ENCODE results near the gene SLC17A6.

SLC17A6 gene

DNA sequence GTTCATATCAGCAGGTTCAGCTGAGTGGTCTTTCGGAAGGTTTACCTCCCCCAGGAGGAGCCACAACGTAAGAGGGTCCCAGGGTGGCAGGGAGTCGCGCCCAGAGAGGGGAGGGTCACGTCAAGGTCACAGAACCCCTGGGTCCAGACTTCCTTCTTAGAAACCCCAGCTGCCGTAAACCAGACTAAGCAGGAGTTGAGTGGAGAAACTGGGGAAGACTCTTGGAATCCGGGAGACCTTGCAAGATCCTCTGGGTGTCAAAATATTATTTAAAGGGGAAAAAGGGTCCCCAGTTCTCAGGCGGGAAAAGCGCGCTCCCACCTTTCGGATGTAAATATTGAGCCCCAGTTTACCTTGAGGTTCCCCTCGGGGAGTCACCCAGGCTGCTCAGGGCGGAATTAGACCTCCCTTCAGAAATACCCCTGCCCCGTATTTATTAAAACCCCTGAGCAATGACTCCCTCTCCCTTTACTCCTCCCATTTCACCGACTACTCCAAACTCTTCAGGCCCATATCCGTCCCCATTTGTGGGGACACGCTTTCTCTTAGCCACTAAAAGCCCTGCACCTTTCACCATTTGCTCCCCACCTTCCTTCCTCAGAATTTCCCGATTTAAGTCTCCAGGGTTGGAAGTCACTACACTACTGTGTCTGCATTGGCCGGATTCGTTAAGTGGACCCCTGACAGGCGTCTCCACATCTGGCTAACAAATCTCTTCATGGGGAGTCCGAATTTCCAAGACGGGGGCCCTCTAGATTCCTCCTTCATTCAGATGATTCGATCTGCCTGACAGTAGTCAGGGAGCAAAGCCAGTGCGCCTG, 4.2 kb downstream of the SLC17A6 start:
- H3K27me3 ChIP-seq (ENCODE audit: control insufficient read depth in 1 of 2, insufficient read depth in 2 of 2, low read length in 2 of 2): peaks cover 58 to 75% of the 10 kb centered on the region in 2 donors

DNA sequence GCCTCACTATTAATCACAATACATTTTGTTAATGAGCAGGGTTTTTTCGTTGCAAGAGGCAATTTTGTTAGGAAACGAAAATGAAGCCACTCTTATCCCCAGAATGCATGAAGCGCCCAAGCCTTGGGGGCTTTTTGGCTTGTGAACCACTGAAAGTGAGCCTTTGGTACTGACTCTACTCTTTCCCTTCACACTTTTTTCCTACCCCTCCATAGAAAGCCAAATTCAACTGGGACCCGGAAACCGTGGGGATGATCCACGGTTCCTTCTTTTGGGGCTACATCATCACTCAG, 4.8 kb downstream of the SLC17A6 start:
- Histone ChIP-seq H3K9ac (ENCODE audit: low read depth in 1 of 2, low read length in 2 of 2) (no peak overlapping the region), H3K4me1 (ENCODE audit: control insufficient read depth in 1 of 2, insufficient read depth in 2 of 2, low read length in 2 of 2) (no peaks in the 10 kb centered on the region), H3K27me3 (ENCODE audit: control insufficient read depth in 1 of 2, insufficient read depth in 2 of 2, low read length in 2 of 2) (peaks cover 53 to 71% of the 10 kb centered on the region in 2 donors), H3K27ac (ENCODE audit: low read depth, low read length) (no peak overlapping the region), H3K36me3 (ENCODE audit: control insufficient read depth in 1 of 2, insufficient read depth in 2 of 2, low read length in 2 of 2) (no peaks in the 10 kb centered on the region), H3K4me3 (ENCODE audit: low read depth in 1 of 2, low read length in 2 of 2) (no peak overlapping the region), H3K9me3 (ENCODE audit: control insufficient read depth in 1 of 2, low read length in 2 of 2) (no peaks in the 10 kb centered on the region)

More for the DNA sequence above, 4.2 kb downstream of the SLC17A6 start:
- H3K27ac ChIP-seq (ENCODE audit: low read depth, low read length): no peak overlapping the region
- no peaks in the 10 kb centered on the region for H3K9me3 ChIP-seq (ENCODE audit: control insufficient read depth in 1 of 2, low read length in 2 of 2)
- no peak overlapping the region for H3K9ac ChIP-seq (ENCODE audit: low read depth in 1 of 2, low read length in 2 of 2)
- no peak overlapping the region for H3K4me3 ChIP-seq (ENCODE audit: low read depth in 1 of 2, low read length in 2 of 2)
- H3K36me3 ChIP-seq (ENCODE audit: control insufficient read depth in 1 of 2, insufficient read depth in 2 of 2, low read length in 2 of 2): no peaks in the 10 kb centered on the region
- H3K4me1 ChIP-seq (ENCODE audit: control insufficient read depth in 1 of 2, insufficient read depth in 2 of 2, low read length in 2 of 2): no peaks in the 10 kb centered on the region

DNA sequence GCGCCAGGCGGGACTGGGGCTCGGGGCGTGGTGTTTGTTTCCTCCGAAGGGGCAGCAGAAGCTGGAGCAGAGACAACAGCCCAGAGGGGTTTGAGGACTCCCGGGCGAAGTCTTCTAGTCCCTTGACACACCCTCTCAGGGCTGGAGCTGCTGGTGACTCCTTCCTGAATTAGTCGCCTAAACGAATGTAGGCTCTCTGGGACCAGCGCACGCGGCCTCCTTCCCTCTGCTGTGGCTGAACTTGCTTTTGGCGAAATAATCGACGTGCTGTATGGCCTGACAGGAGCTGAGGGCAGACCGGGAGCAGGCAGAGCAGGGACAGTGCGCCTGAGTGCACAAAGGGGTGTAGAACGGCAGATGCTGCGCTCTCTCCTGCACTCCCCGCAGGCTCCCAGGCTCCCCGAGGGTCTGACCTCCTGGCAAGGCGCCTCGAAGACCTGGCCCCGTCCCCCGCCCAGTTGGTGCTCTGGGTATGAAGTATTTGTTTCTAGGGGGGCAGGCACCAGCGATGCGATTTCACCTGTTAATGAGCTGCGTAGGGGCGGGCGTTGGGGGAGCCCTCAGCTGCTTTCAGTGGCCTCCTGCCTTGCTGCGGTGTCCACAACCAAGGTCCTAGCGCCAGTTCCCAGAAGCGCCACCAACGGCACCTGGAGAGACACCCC, 5.3 kb downstream of the SLC17A6 start:
- no peaks in the 10 kb centered on the region for H3K4me1 ChIP-seq (ENCODE audit: control insufficient read depth in 1 of 2, insufficient read depth in 2 of 2, low read length in 2 of 2)
- H3K4me3 ChIP-seq (ENCODE audit: low read depth in 1 of 2, low read length in 2 of 2): no peak overlapping the region
- no peaks in the 10 kb centered on the region for H3K9me3 ChIP-seq (ENCODE audit: control insufficient read depth in 1 of 2, low read length in 2 of 2)
- no peak overlapping the region for H3K9ac ChIP-seq (ENCODE audit: low read depth in 1 of 2, low read length in 2 of 2)
- H3K27ac ChIP-seq (ENCODE audit: low read depth, low read length): no peak overlapping the region
- peaks cover 47 to 66% of the 10 kb centered on the region in 2 donors for H3K27me3 ChIP-seq (ENCODE audit: control insufficient read depth in 1 of 2, insufficient read depth in 2 of 2, low read length in 2 of 2)
- H3K36me3 ChIP-seq (ENCODE audit: control insufficient read depth in 1 of 2, insufficient read depth in 2 of 2, low read length in 2 of 2): no peaks in the 10 kb centered on the region

DNA sequence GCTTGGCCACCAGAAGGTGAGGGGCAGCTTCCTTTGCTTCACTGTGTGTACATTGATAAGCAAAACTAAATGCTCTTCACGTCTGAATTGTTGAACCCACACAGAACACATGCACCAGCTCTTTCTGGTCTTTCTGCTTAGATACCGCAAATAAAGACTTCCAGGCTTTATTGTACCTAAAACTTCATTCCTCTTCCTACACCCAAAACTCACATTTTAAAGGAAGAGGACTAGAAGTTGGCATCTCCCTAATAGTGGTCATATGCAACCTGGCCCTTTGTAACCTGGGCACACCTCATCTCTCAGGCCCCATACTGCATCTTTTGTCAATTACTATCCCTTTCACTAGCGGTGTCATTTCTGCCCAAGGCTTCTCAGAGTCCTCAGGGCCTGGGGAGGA, 5.9 kb downstream of the SLC17A6 start:
- no peaks in the 10 kb centered on the region for H3K36me3 ChIP-seq (ENCODE audit: control insufficient read depth in 1 of 2, insufficient read depth in 2 of 2, low read length in 2 of 2)
- no peak overlapping the region for H3K4me3 ChIP-seq (ENCODE audit: low read depth in 1 of 2, low read length in 2 of 2)
- H3K4me1 ChIP-seq (ENCODE audit: control insufficient read depth in 1 of 2, insufficient read depth in 2 of 2, low read length in 2 of 2): no peaks in the 10 kb centered on the region
- no peak overlapping the region for H3K27ac ChIP-seq (ENCODE audit: low read depth, low read length)
- peaks cover 47 to 62% of the 10 kb centered on the region in 2 donors for H3K27me3 ChIP-seq (ENCODE audit: control insufficient read depth in 1 of 2, insufficient read depth in 2 of 2, low read length in 2 of 2)
- H3K9me3 ChIP-seq (ENCODE audit: control insufficient read depth in 1 of 2, low read length in 2 of 2): no peaks in the 10 kb centered on the region
- no peak overlapping the region for H3K9ac ChIP-seq (ENCODE audit: low read depth in 1 of 2, low read length in 2 of 2)

DNA sequence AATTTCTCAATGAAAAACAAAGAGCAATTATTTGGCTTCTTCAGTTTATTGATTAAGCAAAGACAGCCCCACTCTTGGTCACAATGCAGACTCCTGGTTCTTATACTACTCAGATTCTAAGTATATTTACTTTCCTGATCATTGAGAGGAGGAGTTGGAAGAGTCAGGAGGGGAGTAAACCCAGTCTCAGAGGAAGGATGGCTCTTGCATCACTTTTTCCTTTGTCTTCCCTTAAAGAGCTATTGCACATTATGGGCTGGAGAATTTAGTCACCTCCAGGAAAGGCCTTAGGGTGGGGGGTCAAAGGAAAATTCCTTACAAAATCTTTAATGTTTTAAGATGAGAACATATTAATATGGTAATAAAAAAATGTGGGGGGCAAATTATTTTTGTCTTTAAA, 8.1 kb downstream of the SLC17A6 start:
- Histone ChIP-seq H3K36me3 (ENCODE audit: control insufficient read depth in 1 of 2, insufficient read depth in 2 of 2, low read length in 2 of 2) (no peaks in the 10 kb centered on the region), H3K4me1 (ENCODE audit: control insufficient read depth in 1 of 2, insufficient read depth in 2 of 2, low read length in 2 of 2) (no peaks in the 10 kb centered on the region), H3K27me3 (ENCODE audit: control insufficient read depth in 1 of 2, insufficient read depth in 2 of 2, low read length in 2 of 2) (peaks cover 29 to 40% of the 10 kb centered on the region in 2 donors), H3K27ac (ENCODE audit: low read depth, low read length) (no peak overlapping the region), H3K4me3 (ENCODE audit: low read depth in 1 of 2, low read length in 2 of 2) (no peak overlapping the region), H3K9me3 (ENCODE audit: control insufficient read depth in 1 of 2, low read length in 2 of 2) (no peaks in the 10 kb centered on the region), H3K9ac (ENCODE audit: low read depth in 1 of 2, low read length in 2 of 2) (no peak overlapping the region)

DNA sequence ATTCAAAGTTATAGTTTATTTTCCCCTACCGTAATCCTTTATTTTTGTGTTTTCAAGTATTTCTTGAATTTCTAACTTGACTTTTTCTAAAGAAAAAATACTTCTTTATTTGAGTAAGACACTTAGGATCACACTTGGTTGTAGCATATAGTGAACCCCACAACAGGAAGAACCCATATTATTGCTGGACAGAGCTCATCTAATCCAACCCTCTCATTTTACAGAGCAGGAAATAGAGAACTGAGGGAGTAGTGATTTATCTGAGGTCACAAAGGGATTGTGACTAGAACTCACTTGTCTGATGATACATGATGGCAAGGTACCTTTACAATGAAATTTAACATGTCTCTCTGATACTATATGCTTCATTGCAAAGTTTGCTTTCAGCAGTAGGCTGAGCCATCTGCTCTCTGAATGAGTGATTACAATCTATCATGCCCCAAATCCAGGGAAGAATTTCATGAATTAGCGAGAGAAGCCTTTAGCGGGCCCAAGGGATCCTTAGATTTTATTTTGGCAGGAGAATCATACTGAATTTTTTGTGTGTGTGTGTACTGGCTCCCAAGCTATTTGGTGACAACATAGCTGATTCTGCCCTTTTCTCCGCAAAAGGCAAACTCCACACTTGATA, 9.8 kb downstream of the SLC17A6 start:
- H3K27me3 ChIP-seq (ENCODE audit: control insufficient read depth in 1 of 2, insufficient read depth in 2 of 2, low read length in 2 of 2): peaks cover 13 to 23% of the 10 kb centered on the region in 2 donors

DNA sequence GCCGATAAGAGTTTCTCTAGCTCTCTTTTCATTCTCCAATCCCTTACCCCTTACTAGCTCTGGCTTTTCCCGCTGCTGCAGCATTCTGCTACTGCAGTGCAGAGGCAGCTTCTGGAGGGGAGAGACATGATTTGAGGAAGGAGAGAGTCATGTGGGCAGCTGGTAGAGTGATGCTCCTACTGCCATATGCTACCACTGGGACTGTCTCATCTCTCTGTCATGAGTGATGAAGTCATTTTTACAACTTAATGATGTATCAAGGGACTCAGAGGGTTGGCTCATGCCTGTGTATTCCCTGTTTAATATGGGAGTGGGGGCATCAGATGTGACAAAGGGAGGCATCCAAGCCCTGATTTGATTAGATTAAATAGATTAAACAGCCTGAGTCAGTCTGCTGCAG, 11.3 kb downstream of the SLC17A6 start:
- Histone ChIP-seq H3K9me3 (ENCODE audit: control insufficient read depth in 1 of 2, low read length in 2 of 2) (no peaks in the 10 kb centered on the region), H3K27me3 (ENCODE audit: control insufficient read depth in 1 of 2, insufficient read depth in 2 of 2, low read length in 2 of 2) (peaks cover 0 to 8% of the 10 kb centered on the region in 2 donors), H3K27ac (ENCODE audit: low read depth, low read length) (no peak overlapping the region), H3K36me3 (ENCODE audit: control insufficient read depth in 1 of 2, insufficient read depth in 2 of 2, low read length in 2 of 2) (no peaks in the 10 kb centered on the region), H3K4me3 (ENCODE audit: low read depth in 1 of 2, low read length in 2 of 2) (no peak overlapping the region), H3K4me1 (ENCODE audit: control insufficient read depth in 1 of 2, insufficient read depth in 2 of 2, low read length in 2 of 2) (no peaks in the 10 kb centered on the region), H3K9ac (ENCODE audit: low read depth in 1 of 2, low read length in 2 of 2) (no peak overlapping the region)

More for the DNA sequence above, 9.8 kb downstream of the SLC17A6 start:
- H3K36me3 ChIP-seq (ENCODE audit: control insufficient read depth in 1 of 2, insufficient read depth in 2 of 2, low read length in 2 of 2): no peaks in the 10 kb centered on the region
- H3K9ac ChIP-seq (ENCODE audit: low read depth in 1 of 2, low read length in 2 of 2): no peak overlapping the region
- no peak overlapping the region for H3K27ac ChIP-seq (ENCODE audit: low read depth, low read length)
- no peaks in the 10 kb centered on the region for H3K9me3 ChIP-seq (ENCODE audit: control insufficient read depth in 1 of 2, low read length in 2 of 2)
- H3K4me1 ChIP-seq (ENCODE audit: control insufficient read depth in 1 of 2, insufficient read depth in 2 of 2, low read length in 2 of 2): no peaks in the 10 kb centered on the region
- no peak overlapping the region for H3K4me3 ChIP-seq (ENCODE audit: low read depth in 1 of 2, low read length in 2 of 2)

DNA sequence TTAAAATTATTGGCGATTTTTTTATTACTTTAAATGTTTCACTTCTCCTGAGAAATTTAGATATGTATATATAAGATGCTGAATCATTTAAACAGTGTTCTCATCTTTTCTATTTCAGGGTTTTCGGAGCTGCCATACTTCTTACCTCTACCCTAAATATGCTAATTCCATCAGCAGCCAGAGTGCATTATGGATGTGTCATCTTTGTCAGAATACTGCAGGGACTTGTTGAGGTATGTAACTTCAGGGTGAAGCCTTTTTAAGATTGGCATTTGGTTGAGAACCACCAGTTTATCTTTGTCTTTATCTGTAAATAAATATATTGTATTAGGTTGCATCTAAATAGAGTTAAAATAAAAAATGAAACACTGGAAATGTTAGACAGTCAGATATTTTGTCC, 21.1 kb downstream of the SLC17A6 start:
- Histone ChIP-seq H3K27ac (ENCODE audit: low read depth, low read length) (no peak overlapping the region), H3K9ac (ENCODE audit: low read depth in 1 of 2, low read length in 2 of 2) (no peak overlapping the region), H3K4me3 (ENCODE audit: low read depth in 1 of 2, low read length in 2 of 2) (no peak overlapping the region), H3K36me3 (ENCODE audit: control insufficient read depth in 1 of 2, insufficient read depth in 2 of 2, low read length in 2 of 2) (no peaks in the 10 kb centered on the region), H3K9me3 (ENCODE audit: control insufficient read depth in 1 of 2, low read length in 2 of 2) (no peaks in the 10 kb centered on the region), H3K4me1 (ENCODE audit: control insufficient read depth in 1 of 2, insufficient read depth in 2 of 2, low read length in 2 of 2) (no peaks in the 10 kb centered on the region), H3K27me3 (ENCODE audit: control insufficient read depth in 1 of 2, insufficient read depth in 2 of 2, low read length in 2 of 2) (no peaks in the 10 kb centered on the region)

DNA sequence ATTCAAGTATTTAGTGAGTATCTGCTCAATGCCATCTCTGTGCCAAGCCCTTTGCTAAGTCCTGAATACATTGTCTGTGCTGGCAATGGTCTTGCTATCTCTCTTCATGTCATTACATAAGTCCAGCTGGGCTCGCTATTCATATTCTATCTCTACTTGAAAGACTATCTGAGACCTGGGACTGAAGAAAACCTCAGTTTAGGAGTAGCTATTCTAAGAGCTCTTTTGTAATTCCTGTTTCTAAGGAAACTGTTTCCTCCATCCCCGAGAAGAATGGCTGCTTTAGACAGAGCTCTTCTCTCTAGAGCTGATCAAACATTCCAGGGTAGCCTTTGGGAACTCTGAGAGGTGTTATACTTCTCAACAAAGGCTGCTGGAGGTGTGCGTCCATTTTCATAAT, 33.0 kb downstream of the SLC17A6 start:
- H3K36me3 ChIP-seq (ENCODE audit: control insufficient read depth in 1 of 2, insufficient read depth in 2 of 2, low read length in 2 of 2): no peaks in the 10 kb centered on the region
- H3K9ac ChIP-seq (ENCODE audit: low read depth in 1 of 2, low read length in 2 of 2): no peak overlapping the region
- H3K4me1 ChIP-seq (ENCODE audit: control insufficient read depth in 1 of 2, insufficient read depth in 2 of 2, low read length in 2 of 2): no peaks in the 10 kb centered on the region
- no peak overlapping the region for H3K27ac ChIP-seq (ENCODE audit: low read depth, low read length)
- no peak overlapping the region for H3K4me3 ChIP-seq (ENCODE audit: low read depth in 1 of 2, low read length in 2 of 2)
- no peaks in the 10 kb centered on the region for H3K9me3 ChIP-seq (ENCODE audit: control insufficient read depth in 1 of 2, low read length in 2 of 2)
- H3K27me3 ChIP-seq (ENCODE audit: control insufficient read depth in 1 of 2, insufficient read depth in 2 of 2, low read length in 2 of 2): no peaks in the 10 kb centered on the region

DNA sequence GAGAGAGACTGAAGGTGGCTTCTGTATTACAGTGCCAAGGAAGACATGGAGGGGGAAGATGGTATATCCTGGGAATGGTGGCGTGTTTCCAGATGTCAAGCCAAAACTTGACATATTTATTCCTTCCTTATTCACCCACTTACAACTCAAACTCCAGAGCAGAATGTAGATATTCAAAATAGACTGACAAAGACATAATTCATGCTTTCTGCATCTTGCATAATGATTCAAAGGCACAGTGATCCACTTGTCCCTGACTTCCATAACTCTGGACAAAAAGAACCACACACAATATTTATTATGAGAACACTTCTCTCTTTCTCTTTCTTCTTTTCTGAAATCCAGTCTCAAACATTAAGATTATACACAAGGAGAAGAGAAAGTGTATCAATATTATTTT, 48.9 kb downstream of the SLC17A6 start:
- Histone ChIP-seq H3K9me3 (ENCODE audit: control insufficient read depth in 1 of 2, low read length in 2 of 2) (no peaks in the 10 kb centered on the region), H3K36me3 (ENCODE audit: control insufficient read depth in 1 of 2, insufficient read depth in 2 of 2, low read length in 2 of 2) (no peaks in the 10 kb centered on the region), H3K9ac (ENCODE audit: low read depth in 1 of 2, low read length in 2 of 2) (no peak overlapping the region), H3K4me1 (ENCODE audit: control insufficient read depth in 1 of 2, insufficient read depth in 2 of 2, low read length in 2 of 2) (no peaks in the 10 kb centered on the region), H3K27me3 (ENCODE audit: control insufficient read depth in 1 of 2, insufficient read depth in 2 of 2, low read length in 2 of 2) (no peaks in the 10 kb centered on the region), H3K27ac (ENCODE audit: low read depth, low read length) (no peak overlapping the region), H3K4me3 (ENCODE audit: low read depth in 1 of 2, low read length in 2 of 2) (no peak overlapping the region)

Measured in duodenal mucosa (tissue), 2 donors.